SJCRH30 (cell line): Measurements from ENCODE around the gene SLC9A7. TPM values are rescaled to one million over a fixed set of nuclear protein-coding genes. Genes with fewer than 3 reads are reported as not detected.

Experiments used
- DNase-seq, 2 experiments: peaks; one replicate each; pipeline ENCODE4 v3.0.0-alpha.2; 2015 to 2020
- H3K27ac ChIP-seq: fragments of 250-450 bp; sonication (Bioruptor Pico); 2 replicates; pipeline ENCODE4 v1.5.1; 2020; ENCODE audit warnings: mild to moderate bottlenecking, moderate library complexity
- H3K27me3 ChIP-seq: fragments of 250-450 bp; sonication (Bioruptor Pico); 2 replicates; pipeline ENCODE4 v1.5.1; 2020; ENCODE audit warnings: mild to moderate bottlenecking, moderate library complexity
- H3K36me3 ChIP-seq: fragments of 250-450 bp; sonication (Bioruptor Pico); 2 replicates; pipeline ENCODE4 v1.5.1; 2020; ENCODE audit warnings: mild to moderate bottlenecking, moderate library complexity
- H3K4me1 ChIP-seq: fragments of 250-450 bp; sonication (Bioruptor Pico); 2 replicates; pipeline ENCODE4 v1.5.1; 2020; ENCODE audit warnings: mild to moderate bottlenecking, moderate library complexity
- H3K4me3 ChIP-seq: fragments of 250-450 bp; sonication (Bioruptor Pico); 2 replicates; pipeline ENCODE4 v1.5.1; 2020; ENCODE audit warnings: mild to moderate bottlenecking, moderate library complexity
- H3K9me3 ChIP-seq: fragments of 250-450 bp; sonication (Bioruptor Pico); replicated peaks from 2 replicates; pipeline ENCODE4 v1.5.1; 2020; ENCODE audit warnings: mild to moderate bottlenecking, moderate library complexity
- total RNA-seq: library from RNA; depleted of rRNA; stranded (reverse); fragments of >200 nt; shearing (Covaris generic); gene quantifications from 2 replicates; pipeline ENCODE4 v1.2.3, GENCODE V29; 2014

The SLC9A7 gene
- total RNA-seq, 1 experiment from 2014 or later, result 2.2 TPM

- peak overlapping the region; percentile 24; the same call in 1 of the 2 replicates for H3K4me3 ChIP-seq
- no peaks in the 10 kb centered on the region for H3K9me3 ChIP-seq
- H3K27me3 ChIP-seq, result no peaks in the 10 kb centered on the region
- no peak for DNase-seq
- H3K27ac ChIP-seq, result no peak overlapping the region
- no peaks in the 10 kb centered on the region for H3K36me3 ChIP-seq
- H3K4me1 ChIP-seq, result no peaks in the 10 kb centered on the region
Observed at GRCh38 chrX:46575991-46576392, 182.9 kb downstream of the SLC9A7 start.

GRCh38 chrX:46575586-46575985, 183.3 kb downstream of the SLC9A7 start:
- Histone ChIP-seq H3K36me3 (no peaks in the 10 kb centered on the region), H3K4me1 (no peaks in the 10 kb centered on the region), H3K27ac (no peak overlapping the region), H3K4me3 (peak overlapping the region; percentile 24; the same call in 1 of the 2 replicates), H3K9me3 (no peaks in the 10 kb centered on the region), H3K27me3 (no peaks in the 10 kb centered on the region)
- no peak for DNase-seq

GRCh38 chrX:46574774-46575381, 184.0 kb downstream of the SLC9A7 start:
- no peaks in the 10 kb centered on the region for H3K27me3 ChIP-seq
- H3K4me3 ChIP-seq, result no peak overlapping the region
- no peaks in the 10 kb centered on the region for H3K4me1 ChIP-seq
- no peaks in the 10 kb centered on the region for H3K9me3 ChIP-seq
- no peaks in the 10 kb centered on the region for H3K36me3 ChIP-seq
- no peak for DNase-seq
- no peak overlapping the region for H3K27ac ChIP-seq

GRCh38 chrX:46573892-46574773, 184.8 kb downstream of the SLC9A7 start:
- H3K9me3 ChIP-seq, result no peaks in the 10 kb centered on the region
- peak overlapping the region; percentile 38; the same call in 1 of the 2 replicates for H3K27ac ChIP-seq
- no peaks in the 10 kb centered on the region for H3K4me1 ChIP-seq
- H3K36me3 ChIP-seq, result no peaks in the 10 kb centered on the region
- no peaks in the 10 kb centered on the region for H3K27me3 ChIP-seq
- DNase-seq, result peak in 1 of 2 experiments; percentile 43
- H3K4me3 ChIP-seq, result peak overlapping the region; percentile 71

GRCh38 chrX:46573331-46573891, 185.5 kb downstream of the SLC9A7 start, which contains the start of gene CHST7:
TSS of gene CHST7 (plus strand) at chrX:46573765. CDS start at chrX:46573932, 167 bp downstream.
- H3K4me1 ChIP-seq, result no peaks in the 10 kb centered on the region
- no peaks in the 10 kb centered on the region for H3K9me3 ChIP-seq
- DNase-seq, result peak; percentile 69 to 75
- no peaks in the 10 kb centered on the region for H3K36me3 ChIP-seq
- H3K4me3 ChIP-seq, result peak within 1 kb of the TSS; percentile 71
- H3K27me3 ChIP-seq, result no peaks in the 10 kb centered on the region
- H3K27ac ChIP-seq, result peak within 1 kb of the TSS; percentile 38; the same call in 1 of the 2 replicates

GRCh38 chrX:46572340-46572936, 186.5 kb downstream of the SLC9A7 start:
- Histone ChIP-seq H3K27me3 (no peaks in the 10 kb centered on the region), H3K27ac (no peak overlapping the region), H3K4me3 (no peak overlapping the region), H3K36me3 (no peaks in the 10 kb centered on the region), H3K9me3 (no peaks in the 10 kb centered on the region), H3K4me1 (no peaks in the 10 kb centered on the region)
- DNase-seq, result no peak

- Histone ChIP-seq H3K4me1 (no peaks in the 10 kb centered on the region), H3K27me3 (no peaks in the 10 kb centered on the region), H3K27ac (no peak overlapping the region), H3K9me3 (no peaks in the 10 kb centered on the region), H3K4me3 (no peak overlapping the region), H3K36me3 (no peaks in the 10 kb centered on the region)
- DNase-seq, result no peak
Observed at GRCh38 chrX:46571423-46572339, 187.2 kb downstream of the SLC9A7 start.

- H3K27me3 ChIP-seq, result no peaks in the 10 kb centered on the region
- no peaks in the 10 kb centered on the region for H3K36me3 ChIP-seq
- no peaks in the 10 kb centered on the region for H3K4me1 ChIP-seq
- H3K27ac ChIP-seq, result no peak overlapping the region
- H3K9me3 ChIP-seq, result no peaks in the 10 kb centered on the region
- H3K4me3 ChIP-seq, result no peak overlapping the region
- no peak for DNase-seq
Observed at GRCh38 chrX:46569621-46570020, 189.3 kb downstream of the SLC9A7 start.

- Histone ChIP-seq H3K27me3 (no peaks in the 10 kb centered on the region), H3K36me3 (no peaks in the 10 kb centered on the region)
Observed at GRCh38 chrX:46567388-46567787, 191.5 kb downstream of the SLC9A7 start.

GRCh38 chrX:46561824-46562657, 196.9 kb downstream of the SLC9A7 start:
- Histone ChIP-seq H3K9me3 (no peaks in the 10 kb centered on the region), H3K4me3 (no peak overlapping the region), H3K27ac (no peak overlapping the region), H3K36me3 (no peaks in the 10 kb centered on the region), H3K27me3 (no peaks in the 10 kb centered on the region), H3K4me1 (no peaks in the 10 kb centered on the region)
- no peak for DNase-seq

More at GRCh38 chrX:46567388-46567787, 191.5 kb downstream of the SLC9A7 start:
- no peak for DNase-seq
- no peaks in the 10 kb centered on the region for H3K9me3 ChIP-seq
- no peak overlapping the region for H3K27ac ChIP-seq
- H3K4me3 ChIP-seq, result no peak overlapping the region
- H3K4me1 ChIP-seq, result no peaks in the 10 kb centered on the region

- DNase-seq, result peak; percentile 6 to 41
Observed at GRCh38 chrX:46559062-46559461, 199.9 kb downstream of the SLC9A7 start.

GRCh38 chrX:46554942-46555341, 204.0 kb downstream of the SLC9A7 start:
- Histone ChIP-seq H3K4me3 (no peak overlapping the region), H3K9me3 (no peaks in the 10 kb centered on the region), H3K36me3 (no peaks in the 10 kb centered on the region), H3K4me1 (no peaks in the 10 kb centered on the region), H3K27ac (no peak overlapping the region), H3K27me3 (no peaks in the 10 kb centered on the region)
- DNase-seq, result no peak

More at GRCh38 chrX:46559062-46559461, 199.9 kb downstream of the SLC9A7 start:
- no peaks in the 10 kb centered on the region for H3K9me3 ChIP-seq
- no peaks in the 10 kb centered on the region for H3K27me3 ChIP-seq
- no peaks in the 10 kb centered on the region for H3K4me1 ChIP-seq
- no peak overlapping the region for H3K27ac ChIP-seq
- H3K4me3 ChIP-seq, result no peak overlapping the region
- no peaks in the 10 kb centered on the region for H3K36me3 ChIP-seq

- Histone ChIP-seq H3K4me3 (no peak overlapping the region), H3K4me1 (no peaks in the 10 kb centered on the region), H3K27me3 (no peaks in the 10 kb centered on the region), H3K36me3 (no peaks in the 10 kb centered on the region), H3K9me3 (no peaks in the 10 kb centered on the region), H3K27ac (no peak overlapping the region)
- no peak for DNase-seq
Observed at GRCh38 chrX:46553935-46554334, 205.0 kb downstream of the SLC9A7 start.
